HL-60 (cell line): ENCODE measurements around the gene LPIN3.

Source experiments
- CTCF ChIP-seq: IDR thresholded peaks from one replicate; pipeline ENCODE4 v1.5.1; 2011; ENCODE audit warnings: low read length, control low read depth, inconsistent platforms; ENCODE audit not compliant: insufficient read depth
- GABPA ChIP-seq: IDR thresholded peaks from 2 replicates; pipeline ENCODE4 v1.6.1; 2012; ENCODE audit warnings: low read depth
- POLR2AphosphoS5 ChIP-seq: IDR thresholded peaks from 2 replicates; pipeline ENCODE4 v1.6.1; 2012; ENCODE audit warnings: low read depth
- REST ChIP-seq: IDR thresholded peaks from 2 replicates; pipeline ENCODE4 v1.6.1; 2012; ENCODE audit warnings: low read depth; ENCODE audit not compliant: insufficient replicate concordance

GRCh38 chr20:41357424-41358163 is 17.0 kb downstream of the LPIN3 start:
- TF ChIP-seq REST (no peak), CTCF (no peak), GABPA (no peak), POLR2AphosphoS5 (no peak)
